Fibroblast of lung (primary cell): ENCODE results near the gene SLC23A1.

Experiments used
- EZH2 ChIP-seq: IDR thresholded peaks from 2 replicates; pipeline ENCODE4 v1.5.1; 2012; ENCODE audit warnings: low read length, control low read depth, mild to moderate bottlenecking; ENCODE audit errors: missing control alignments
- TF ChIP-seq, protein P1 (sequence below), 2 donors: IDR thresholded peaks in 1 of 2; conservative IDR thresholded peaks in 1 of 2; 1 replicate in 1 of 2; 2 replicates in 1 of 2; pipeline ENCODE4 v1.5.1; 2011 to 2012; ENCODE audit warnings: low read length in 2 of 2, control low read depth in 1 of 2, inconsistent platforms in 1 of 2, low read depth in 1 of 2, mild to moderate bottlenecking in 1 of 2

- TF ChIP-seq, protein P1, sequence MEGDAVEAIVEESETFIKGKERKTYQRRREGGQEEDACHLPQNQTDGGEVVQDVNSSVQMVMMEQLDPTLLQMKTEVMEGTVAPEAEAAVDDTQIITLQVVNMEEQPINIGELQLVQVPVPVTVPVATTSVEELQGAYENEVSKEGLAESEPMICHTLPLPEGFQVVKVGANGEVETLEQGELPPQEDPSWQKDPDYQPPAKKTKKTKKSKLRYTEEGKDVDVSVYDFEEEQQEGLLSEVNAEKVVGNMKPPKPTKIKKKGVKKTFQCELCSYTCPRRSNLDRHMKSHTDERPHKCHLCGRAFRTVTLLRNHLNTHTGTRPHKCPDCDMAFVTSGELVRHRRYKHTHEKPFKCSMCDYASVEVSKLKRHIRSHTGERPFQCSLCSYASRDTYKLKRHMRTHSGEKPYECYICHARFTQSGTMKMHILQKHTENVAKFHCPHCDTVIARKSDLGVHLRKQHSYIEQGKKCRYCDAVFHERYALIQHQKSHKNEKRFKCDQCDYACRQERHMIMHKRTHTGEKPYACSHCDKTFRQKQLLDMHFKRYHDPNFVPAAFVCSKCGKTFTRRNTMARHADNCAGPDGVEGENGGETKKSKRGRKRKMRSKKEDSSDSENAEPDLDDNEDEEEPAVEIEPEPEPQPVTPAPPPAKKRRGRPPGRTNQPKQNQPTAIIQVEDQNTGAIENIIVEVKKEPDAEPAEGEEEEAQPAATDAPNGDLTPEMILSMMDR (conservative IDR thresholded peaks at IDR 0.05 in 1 of 2, IDR thresholded peaks at IDR 0.05 in 1 of 2; ENCODE audit: low read depth in 1 of 2, low read length in 2 of 2), result no peak
- no peak for TF ChIP-seq EZH2
Observed at GRCh38 chr5:139386050-139386438, 2.9 kb upstream of the SLC23A1 start.
